DMS 273 (cell line): Measurements from ENCODE around the gene SERPINE3.

Experiments used
- DNase-seq: peaks from one replicate; lab custom pipeline; 2025; ENCODE audit not compliant: unreplicated experiment; lab: John Stamatoyannopoulos, UW

Gene SERPINE3

DNA sequence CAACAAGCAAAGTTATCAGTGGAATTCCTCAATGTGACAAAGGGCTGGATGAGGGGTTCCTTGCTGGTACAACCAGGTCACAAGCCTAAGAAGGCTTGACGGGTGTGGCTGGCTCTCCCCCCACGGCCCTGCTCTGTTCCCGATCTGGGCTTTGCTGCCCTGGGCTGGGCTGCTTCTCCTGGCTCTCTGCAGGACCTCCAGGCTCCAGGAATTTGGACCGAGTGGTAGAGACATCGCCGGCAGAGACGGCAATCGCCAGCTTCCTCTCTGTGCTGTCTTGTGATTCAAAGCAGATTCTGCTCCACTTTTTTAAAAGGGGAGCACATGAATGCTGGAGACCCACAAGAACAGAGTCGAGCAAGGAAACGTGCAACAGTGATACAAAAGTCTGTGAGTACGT lies at the start of gene SERPINE3:
SERPINE3 (plus strand) TSS at position 338 of the 400 bp plus-strand sequence. CDS start 1,401 bp downstream, outside the sequence.
- DNase-seq = no peak

DNA sequence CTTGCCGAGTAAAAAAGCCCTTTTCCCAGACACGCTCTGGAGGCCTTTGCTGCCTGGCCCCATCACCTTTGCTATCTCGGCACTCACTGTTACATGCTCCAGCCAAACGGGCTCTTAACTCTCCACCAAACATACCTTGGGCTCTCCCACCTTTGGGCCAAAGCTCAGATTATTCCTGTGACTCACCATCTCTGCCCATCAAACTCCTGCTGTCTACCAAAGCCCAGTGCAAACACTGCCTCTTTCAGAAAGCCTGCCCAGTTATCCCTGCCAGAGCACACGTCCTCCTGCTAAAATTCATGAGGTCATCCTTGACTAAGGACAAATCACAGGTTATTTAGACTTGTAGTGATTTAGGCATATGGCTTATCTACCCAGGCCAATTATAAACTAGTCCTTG lies 48.1 kb upstream of the SERPINE3 start:
- DNase-seq = peak; percentile 15

DNA sequence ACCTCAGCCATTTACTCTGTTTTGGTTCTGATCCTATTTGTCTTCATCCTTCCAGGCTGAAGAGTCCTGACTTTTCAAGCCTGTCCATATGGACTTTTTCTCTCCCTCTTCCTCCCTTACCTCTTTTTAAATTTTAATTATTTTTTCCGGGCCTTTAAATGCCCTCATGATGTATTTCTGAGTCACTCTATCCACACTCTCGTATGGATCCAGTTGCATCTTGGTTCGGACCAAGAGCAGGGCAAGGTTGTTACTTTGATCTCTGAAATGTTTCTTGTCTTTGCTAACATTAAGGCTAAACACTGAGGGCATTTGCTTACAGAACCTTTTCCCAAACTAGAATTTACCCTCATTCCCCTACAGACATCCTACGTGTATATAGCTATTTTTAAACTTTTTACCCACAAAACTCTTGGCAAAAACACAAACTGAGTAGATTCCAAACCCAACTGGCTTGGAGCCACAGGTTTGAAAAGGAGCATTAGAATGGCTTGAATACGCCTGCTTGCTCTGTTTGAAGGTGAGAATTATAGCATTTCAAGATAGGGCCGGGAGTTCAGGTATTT lies 47.4 kb upstream of the SERPINE3 start:
- no peak for DNase-seq

DNA sequence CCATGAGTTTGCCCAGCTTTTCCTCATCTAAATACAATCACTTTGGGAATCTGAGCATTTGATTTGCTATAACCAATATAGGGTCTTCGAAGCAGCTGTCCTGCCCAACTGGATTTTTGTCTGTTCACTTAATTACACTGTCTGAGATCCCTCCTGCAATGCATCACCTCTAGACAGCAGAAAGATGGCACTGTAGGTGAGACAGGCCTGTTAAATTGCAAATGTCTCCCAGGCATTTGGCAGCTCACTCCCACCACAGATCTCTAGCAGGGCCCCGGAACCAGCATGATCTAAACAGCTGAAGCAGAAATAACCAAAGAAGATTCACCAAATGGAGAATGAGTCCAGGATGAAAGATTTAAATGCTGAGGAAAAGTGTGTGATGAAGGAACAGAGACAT lies 41.9 kb upstream of the SERPINE3 start:
- no peak for DNase-seq

DNA sequence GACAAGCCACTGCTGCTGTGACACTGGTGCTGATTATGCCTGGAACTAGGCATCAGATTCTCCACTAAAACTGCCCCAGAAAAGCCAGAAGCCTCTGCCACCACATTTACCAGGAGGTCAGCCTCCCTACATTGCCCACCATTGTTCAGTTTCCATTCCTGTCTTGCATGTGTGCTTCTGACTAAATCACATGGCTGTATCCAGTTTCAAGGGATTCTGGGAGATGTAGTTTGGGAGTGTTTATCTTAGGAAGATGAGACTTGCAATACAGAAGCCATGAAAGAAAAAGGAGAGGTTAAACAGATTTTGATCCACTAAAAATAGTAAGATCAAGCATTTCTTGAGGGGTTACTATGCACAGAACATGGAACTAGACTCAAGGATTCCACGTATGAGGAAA lies 40.7 kb upstream of the SERPINE3 start:
- peak; percentile 2 for DNase-seq

DNA sequence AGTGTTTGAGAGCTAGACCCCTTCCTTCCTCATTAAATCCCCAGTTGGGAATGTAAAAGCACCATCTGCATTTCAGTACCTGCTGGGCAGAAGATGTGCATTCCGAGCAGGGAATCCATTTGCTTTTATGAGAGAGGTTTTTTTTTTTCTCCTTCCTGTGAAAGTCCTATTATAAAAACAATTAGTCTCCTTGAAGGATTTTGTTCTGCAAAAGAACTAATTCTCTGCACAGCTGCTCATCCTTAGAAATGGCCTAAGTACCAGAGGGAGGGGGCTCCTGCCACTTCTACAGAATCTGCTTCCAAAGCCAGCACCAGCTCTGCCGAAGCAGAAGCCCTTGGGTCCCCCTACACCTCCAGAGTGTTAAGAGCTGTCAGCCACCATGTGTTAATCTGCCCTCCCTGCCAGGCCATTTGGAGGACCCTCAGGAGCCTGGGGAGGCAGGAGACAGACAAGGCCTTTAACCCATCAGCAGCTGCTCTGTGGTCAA lies 36.4 kb upstream of the SERPINE3 start:
- no peak for DNase-seq

DNA sequence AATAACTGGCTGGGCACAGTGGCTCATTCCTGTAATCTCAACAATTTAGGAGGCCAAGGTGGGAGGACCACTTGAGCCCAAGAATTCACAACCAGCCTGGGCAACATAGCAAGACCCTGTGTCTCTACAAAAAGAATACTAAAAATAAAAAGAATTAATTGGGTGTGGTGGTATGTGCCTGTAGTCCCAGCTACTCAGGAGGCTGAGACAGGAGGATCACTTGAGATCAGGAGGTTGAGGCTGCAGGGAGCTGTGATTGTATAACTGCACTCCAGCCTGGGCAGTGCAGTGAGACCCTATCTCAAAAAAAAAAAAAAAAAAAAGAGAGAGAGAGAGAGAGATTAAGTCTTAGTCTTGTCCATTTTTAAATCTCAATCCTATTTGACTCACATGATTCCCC lies 35.6 kb upstream of the SERPINE3 start:
- DNase-seq = no peak

DNA sequence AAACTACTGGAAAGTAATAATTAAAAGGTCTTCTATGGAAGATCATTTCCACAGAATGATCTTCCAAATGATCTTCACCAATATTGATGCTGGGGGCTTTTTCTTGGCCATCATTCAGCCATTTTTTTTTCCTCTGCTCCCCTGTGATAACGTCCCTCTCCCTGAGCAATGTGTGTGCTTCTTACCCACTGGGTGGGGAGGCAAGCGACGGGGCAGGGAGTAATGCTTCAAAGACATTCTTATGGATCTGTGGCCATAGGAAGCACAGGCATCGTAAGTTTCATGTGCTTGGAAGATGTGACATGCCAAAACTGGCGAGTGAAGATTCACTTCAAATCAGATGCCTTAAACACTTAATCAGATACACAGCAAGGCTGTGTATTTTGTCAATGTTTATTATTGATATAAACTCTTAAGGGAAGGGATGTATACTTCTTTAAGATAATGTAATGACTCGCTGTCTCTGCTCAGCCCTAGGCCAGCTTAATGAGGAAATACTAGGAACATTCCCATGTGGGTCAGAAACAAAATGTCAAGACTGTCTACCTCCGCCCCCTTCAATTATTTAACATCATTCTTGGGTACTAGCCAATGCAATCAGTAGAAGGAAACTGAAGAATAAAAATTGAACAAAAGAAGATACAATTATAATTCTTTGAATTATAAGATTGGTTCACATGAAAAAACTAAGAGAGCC lies 34.1 kb upstream of the SERPINE3 start:
- no peak for DNase-seq

DNA sequence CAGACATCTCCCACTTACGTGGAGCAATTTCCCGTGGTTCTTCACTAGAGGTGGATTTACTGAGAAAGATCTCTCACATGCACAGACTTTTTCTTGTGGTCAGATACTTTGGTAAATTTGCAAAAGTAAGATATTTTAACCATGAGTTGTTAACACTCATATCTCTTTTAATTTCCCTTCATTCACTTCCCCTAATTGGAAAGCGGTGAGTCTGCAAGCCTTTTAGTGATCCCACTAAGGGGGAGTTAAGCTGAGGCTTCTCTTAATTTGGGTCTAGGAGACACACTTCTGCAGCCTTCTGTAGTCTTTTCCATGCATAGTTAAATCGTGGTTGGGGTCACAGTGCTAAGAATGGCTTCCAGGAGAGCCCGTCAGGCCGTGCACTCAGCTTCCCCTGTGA lies 30.7 kb upstream of the SERPINE3 start:
- DNase-seq = no peak

DNA sequence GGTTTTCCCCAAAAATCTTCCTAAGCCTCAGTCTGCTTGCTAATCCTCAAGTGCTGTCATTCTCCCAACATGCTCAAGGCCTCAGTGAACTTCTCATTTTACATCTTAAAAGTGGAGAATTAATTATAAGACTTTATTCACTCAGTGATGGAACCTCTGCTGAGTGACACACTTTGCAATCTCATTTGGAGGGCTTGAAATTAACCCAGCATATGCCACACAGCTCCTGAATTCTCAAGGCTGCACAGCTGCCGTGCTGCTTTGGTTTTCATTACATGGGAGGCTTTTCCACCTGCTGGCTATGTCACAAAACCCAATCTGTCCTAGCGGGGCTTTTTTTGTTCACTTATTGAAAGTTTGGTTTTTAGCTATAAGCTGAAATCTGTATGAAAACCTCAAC lies 28.3 kb upstream of the SERPINE3 start:
- peak; percentile 60 for DNase-seq

DNA sequence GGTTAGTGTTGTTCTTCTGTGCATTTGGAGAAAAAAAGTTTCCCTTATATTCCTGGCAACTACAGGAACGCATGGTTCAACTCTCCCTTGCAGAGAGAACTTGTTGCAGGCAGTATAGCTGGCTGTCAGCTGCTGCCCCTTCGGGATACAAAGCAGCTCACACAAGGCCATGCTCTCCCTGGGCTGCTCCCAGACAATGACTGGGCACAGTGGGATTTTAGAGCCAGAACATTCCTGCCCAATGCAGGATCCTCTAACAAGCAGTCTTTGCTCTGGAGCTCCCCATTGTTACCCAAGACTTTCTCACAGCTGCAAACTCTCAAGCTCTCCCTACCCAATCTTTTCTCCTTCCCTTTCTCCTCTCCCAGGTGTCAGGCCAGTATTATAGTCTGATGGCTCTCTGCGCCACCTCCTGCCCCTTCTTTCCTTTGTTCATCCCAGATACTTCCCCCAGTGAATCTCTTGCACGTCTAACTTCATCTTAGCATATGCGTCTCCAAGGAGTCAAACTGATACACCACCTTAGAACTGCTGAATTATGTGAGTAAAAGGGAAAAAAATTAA lies 27.5 kb upstream of the SERPINE3 start:
- DNase-seq = no peak

DNA sequence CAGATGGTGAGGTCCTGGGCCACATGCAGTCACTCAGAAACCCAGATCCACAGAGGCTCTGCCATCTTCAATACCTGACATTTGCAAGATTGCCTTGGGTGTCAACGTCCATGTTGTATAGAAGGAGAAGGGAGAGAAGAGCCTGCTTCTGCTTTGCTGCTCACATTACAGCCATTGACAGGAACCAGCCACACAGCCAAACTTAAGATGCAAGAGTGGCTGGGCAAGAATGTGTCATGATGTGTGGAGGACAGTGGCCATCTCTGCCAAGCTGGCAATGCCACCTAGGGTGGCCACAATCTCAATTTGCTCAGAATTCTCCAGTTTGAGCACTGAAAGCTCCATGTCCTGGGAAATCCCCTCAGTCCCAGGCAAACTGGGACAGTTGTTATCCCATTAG lies 25.9 kb upstream of the SERPINE3 start:
- no peak for DNase-seq

DNA sequence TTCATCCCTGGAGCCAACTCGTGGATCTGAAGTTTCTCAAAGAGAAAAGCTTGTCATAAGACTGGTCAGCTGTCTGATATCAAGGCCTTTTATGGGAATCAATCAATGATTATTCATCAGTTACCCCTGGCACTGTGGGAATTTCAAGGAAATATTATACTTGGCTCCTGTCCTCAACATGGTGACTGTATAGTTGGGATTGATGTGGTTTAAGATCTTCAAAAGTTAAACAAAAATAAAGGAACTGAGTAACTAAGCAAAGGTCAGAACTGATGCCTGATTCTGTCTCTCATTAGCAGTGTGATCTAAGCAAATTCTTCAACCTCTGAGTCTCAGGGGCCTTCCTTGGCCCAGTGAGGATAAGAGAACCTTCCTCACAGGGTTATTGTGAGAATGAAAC lies 22.2 kb upstream of the SERPINE3 start:
- no peak for DNase-seq

DNA sequence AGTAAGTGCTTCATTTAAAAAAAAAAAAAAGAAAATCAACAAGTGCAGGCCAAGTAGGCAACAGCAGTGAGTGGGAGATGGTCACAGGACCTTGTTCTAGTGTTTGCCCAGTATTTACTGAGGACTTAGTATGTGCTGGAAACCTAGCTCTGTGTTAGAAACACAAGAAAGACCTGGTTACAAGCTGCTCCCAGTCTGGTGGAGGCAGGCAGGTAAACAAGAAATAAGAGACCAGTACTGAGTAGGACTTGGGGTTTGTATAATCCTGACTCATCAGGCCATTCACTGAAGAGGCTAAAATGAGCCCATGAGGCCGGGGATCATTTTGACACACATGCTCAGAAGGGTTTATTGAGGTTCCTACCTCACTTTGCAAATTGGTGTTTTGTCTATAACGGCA lies 21.5 kb upstream of the SERPINE3 start:
- DNase-seq = no peak

DNA sequence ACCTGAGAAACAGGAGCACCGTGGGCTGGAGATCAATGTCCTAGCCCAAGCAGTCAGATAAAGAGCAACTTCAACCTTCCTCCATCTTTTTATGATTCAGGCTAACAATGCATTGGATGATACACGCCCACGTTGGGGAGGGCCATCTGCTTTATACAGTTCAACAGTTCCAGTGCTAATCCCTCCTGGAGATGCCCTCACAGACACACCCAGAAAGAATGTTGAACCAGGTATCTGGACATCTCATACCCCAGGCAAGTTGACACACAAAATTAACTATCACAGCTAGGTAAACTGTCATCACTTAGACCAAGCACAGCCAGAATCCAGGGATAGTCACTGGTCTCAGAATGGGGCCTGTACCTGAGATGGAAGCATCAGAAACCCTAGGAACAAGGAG lies 20.6 kb upstream of the SERPINE3 start:
- DNase-seq = no peak

DNA sequence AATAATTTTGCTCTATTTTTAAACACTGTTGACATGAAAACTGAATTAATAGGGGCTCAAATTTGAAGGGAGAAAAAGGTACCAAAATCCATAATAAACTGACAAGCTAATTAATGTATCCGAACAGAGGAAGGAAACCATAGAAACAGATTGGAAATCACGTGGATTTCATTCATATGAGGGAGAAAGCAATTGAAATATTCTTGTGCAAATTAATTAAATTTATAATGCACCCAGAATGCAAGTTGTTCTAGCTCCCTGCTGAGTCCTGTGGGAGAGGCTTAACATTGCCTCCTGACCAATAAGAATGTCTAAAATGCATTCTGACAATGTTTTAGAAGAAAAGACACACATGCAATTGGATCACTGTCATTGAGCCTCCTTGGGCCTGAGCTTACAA lies 17.7 kb upstream of the SERPINE3 start:
- no peak for DNase-seq

DNA sequence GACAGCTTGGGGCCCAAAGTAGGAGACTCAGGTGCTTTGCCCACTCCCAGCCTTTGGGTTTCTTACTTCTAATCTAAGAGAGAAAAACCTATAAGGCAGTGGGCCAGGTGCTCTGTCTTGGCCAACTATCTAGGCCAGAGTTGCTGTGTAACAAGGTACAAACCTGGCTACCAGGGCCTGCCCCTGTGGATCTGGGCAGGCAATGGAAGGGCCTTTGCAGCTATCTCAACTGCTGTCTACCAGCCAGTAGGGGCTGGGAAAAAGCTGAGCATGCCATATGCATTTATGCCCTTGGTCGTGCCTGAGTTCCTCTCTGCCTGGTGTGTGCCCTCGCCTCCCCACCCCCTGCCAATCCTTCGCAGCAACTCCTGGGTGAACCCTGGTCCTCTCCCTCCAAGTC lies 16.7 kb upstream of the SERPINE3 start:
- DNase-seq = peak; percentile 11

DNA sequence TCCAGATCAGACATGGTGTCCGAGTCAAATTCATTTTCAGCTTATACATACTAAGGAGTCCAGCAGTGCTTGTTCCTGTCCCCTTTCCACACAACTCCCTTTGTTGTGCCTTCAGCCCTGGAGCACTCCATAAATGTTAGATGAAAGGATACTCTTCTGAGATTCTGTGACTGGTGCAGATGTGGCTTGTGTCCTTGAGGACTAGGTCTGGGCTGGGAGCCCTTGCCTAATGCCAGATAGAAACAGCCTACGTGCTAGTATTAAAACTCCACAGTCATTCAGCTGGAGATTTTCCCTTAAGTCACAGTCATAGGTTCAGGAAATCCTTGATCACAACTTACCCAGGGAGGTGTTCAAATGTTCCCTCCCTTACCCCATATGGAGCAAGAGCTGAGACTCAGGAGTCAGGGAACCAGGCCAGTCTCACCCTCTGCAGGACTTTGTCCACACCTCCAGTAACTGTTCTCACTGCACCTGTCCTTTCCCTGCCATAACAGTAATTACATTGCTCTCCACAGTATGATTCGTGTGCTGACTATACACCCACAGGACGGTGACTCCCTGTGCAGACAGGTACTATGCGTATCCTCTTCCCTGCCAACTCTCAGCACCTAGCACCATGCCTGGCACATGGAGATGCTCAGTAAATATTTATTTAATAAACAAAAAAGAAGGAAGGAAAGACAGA lies 15.5 kb upstream of the SERPINE3 start:
- no peak for DNase-seq

DNA sequence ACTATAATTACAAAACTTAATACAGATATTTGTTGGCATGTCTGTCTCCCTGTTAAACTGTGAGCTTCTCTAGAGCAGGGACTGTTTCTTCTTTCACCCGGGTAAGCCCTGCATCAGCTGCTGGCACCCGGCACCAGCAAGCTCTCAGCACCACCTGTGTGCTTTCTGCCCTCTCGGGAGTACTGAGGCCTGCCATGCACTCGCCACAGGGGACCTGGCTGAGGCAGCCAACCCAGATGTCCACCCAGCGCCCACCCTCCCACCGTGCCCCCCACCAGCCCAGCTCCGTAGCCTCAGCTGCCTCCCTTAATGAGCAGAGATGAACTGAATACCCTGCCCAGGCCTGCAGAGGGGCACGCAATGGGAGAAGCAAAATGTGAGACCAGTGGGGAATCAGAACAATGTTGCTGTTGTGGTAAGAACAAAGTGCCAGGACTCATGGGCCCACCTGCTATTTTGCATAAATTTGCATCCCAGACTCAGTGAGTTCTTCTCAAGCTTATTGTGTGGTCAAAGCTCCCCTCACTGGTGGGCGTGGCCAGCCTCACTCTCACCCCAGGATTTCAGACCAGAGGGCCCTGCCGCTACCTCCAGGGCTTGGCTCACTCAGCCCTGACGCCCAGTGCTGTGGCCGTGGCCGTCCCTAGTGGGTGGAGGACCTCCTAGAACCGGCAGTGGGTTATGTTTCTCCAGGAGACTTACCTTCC lies 14.6 kb upstream of the SERPINE3 start:
- no peak for DNase-seq

DNA sequence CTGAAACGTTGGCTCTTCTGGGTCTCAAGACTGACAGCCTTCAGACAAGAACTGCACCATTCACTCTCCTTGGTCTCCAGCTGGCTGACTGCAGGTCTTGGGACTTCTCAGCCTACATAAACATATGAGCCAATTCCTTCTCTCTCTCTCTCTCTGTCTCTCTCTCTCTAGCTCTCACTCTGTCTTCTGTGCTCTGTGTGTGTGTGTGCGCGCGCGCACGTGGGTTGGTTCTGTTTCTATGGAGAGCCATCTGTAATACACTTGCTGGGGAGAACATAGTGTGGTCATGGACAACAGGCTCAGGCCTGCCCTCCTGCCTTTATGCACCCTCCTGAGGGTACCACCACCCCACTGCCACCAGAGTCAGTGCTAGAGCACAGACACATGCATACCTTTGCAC lies 13.7 kb upstream of the SERPINE3 start:
- DNase-seq = no peak

DNA sequence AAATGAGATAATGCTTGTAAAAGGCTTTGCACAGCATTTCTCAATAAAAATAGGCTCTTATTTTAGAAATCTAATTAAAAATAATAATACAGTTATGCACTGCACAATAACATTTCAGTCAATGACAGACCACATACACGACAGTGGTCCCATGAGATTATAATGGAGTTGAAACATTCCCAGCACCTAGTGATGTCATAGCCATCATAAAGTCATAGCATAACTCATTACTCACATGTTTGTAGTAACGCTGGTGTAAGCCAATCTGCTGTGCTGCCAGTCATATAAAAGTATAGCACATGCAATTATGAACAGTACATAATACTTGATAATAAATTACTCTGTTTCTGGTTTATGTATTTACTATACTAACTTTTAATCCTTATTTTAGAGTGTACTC lies 12.7 kb upstream of the SERPINE3 start:
- no peak for DNase-seq
